ENCODE results near the gene PRDM7. TPM values are rescaled to one million over a fixed set of nuclear protein-coding genes. Genes with fewer than 3 reads are reported as not detected.

Gene PRDM7
- total and polyA plus RNA-seq, 7 experiments from 2014 or later: not detected

DNA sequence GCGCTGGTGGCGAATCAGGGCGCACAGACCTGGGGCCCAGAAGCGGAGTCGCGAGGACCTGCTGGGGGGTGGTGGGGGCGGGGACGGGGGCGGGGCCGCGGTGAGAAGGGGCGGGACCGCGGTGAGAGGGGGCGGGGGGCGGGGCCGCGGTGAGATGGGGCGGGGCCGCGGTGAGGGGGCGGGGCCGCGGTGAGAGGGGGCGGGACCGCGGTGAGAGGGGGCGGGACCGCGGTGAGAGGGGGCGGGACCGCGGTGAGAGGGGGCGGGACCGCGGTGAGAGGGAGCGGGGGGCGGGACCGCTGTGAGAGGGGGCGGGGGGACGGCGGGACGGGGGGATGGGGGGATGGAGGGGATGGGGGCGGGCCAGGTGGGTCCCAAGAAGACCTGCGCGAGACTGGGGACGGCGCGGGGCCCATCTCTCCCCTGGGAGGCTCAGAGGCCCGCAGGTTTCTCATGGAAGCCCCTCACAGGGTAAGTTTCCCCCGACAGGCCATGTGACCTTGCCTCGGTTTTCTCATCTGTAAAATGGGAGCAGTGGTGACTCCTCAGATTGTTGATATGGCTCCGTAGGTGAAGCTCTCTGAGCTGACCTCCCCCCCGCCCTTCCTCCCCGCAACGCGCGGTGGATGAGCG, 29.3 kb downstream of the PRDM7 start:
- Mint-ChIP-seq H3K9me3 (peaks cover 0 to 6% (median 0%) of the 10 kb centered on the region in 11 donors), H3K27me3 (peaks cover 3 to 27% (median 12%) of the 10 kb centered on the region in 5 donors), H3K27ac (peak overlapping the region in 8 of 9 donors; percentile 12 to 90 (median 56)), H3K4me1 (peaks cover 0 to 19% (median 8%) of the 10 kb centered on the region in 7 donors), H3K36me3 (peaks cover 0 to 7% (median 0%) of the 10 kb centered on the region in 5 donors), H3K4me3 (peak overlapping the region; percentile 19 to 71 (median 59))
- H3K9me3 ChIP-seq (ENCODE audit: control insufficient read depth in 2 of 3, low read length in 3 of 3): no peaks in the 10 kb centered on the region
- ATAC-seq (peak; percentile 65), DNase-seq (peak in 3 of 9 donors; percentile 5 to 26 (median 10))
- peaks cover 9 to 10% of the 10 kb centered on the region in 2 donors for H3K4me1 ChIP-seq (ENCODE audit: control insufficient read depth in 2 of 2, insufficient read depth in 2 of 2, low read length in 2 of 2)
- peaks cover 0 to 8% of the 10 kb centered on the region in 2 donors for H3K27me3 ChIP-seq (ENCODE audit: control insufficient read depth in 2 of 2, insufficient read depth in 2 of 2, low read length in 2 of 2)
- no peak overlapping the region for H3K4me3 ChIP-seq (ENCODE audit: low read length)
- H3K36me3 ChIP-seq (ENCODE audit: control insufficient read depth in 2 of 3, insufficient read depth in 3 of 3, low read length in 3 of 3): no peaks in the 10 kb centered on the region
- ChIA-PET POLR2A (interaction anchor here (0.6 kb wide), 1 partner anchor 399 kb away, joined by 3 read pairs; no protein-coding TSS in a partner anchor), CTCF (no interaction called here)
- no peak overlapping the region for H3K27ac ChIP-seq (ENCODE audit: low read depth, low read length)
- intact Hi-C loops (cut with micrococcal nuclease): loop anchor here in 1 of 2 donors (2.0 kb wide), 1 partner anchor 29 kb away; the partner anchor contains the start of gene PRDM7

DNA sequence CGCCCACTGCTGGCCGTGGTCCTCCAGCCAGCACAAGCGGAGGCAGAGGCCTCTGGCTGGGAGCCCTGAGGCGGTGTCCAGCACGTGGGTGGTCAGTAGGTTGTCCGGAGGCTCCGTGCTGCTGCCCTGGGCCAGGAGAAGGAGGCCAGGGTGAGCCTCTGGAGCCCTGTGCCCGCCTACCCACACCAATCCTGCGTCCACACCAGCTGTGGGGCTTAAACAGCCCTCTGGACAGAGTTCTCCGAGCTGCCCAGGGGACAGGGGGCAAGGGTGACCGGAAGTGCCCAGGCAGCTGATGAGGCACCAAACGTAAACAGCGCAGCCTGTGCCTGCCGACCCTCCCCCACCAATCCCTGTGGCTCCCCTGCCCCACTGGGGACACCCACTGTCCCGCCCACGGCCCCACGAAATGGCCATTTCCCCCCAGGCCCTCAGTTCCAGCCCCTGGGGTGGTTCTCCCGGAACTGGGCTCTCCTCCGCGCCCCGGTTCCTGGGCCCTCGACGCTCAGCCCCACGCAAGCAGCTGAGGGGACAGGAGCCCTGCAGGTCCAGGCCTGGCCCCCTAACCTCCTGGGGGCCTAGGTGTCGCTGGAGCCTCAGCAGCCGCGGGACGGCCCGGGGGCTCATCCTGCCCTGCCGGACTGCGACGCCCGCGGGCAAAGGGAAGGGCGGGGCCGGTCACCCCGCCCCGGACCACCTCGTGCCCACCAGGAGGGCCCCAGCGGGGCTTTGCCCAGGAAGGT, 30.0 kb downstream of the PRDM7 start:
- H3K36me3 Mint-ChIP-seq: peaks cover 0 to 13% (median 0%) of the 10 kb centered on the region in 5 donors
- peaks cover 9 to 10% of the 10 kb centered on the region in 2 donors for H3K4me1 ChIP-seq (ENCODE audit: control insufficient read depth in 2 of 2, insufficient read depth in 2 of 2, low read length in 2 of 2)
- POLR2A ChIA-PET: no interaction called here
- no peaks in the 10 kb centered on the region for H3K9me3 ChIP-seq (ENCODE audit: control insufficient read depth in 2 of 3, low read length in 3 of 3)
- peak overlapping the region in 5 of 10 donors; percentile 40 to 75 (median 53) for H3K4me3 Mint-ChIP-seq
- peaks cover 0 to 5% (median 0%) of the 10 kb centered on the region in 11 donors for H3K9me3 Mint-ChIP-seq
- H3K4me1 Mint-ChIP-seq: peaks cover 0 to 19% (median 8%) of the 10 kb centered on the region in 7 donors
- peak overlapping the region; percentile 35 for H3K4me3 ChIP-seq (ENCODE audit: low read length)
- H3K27me3 ChIP-seq (ENCODE audit: control insufficient read depth in 2 of 2, insufficient read depth in 2 of 2, low read length in 2 of 2): peaks cover 0 to 8% of the 10 kb centered on the region in 2 donors
- intact Hi-C loops (cut with micrococcal nuclease): no loop called here
- CTCF ChIA-PET: no interaction called here
- peak overlapping the region in 1 of 9 donors; percentile 48 for H3K27ac Mint-ChIP-seq
- H3K27me3 Mint-ChIP-seq: peaks cover 3 to 27% (median 12%) of the 10 kb centered on the region in 5 donors
- H3K27ac ChIP-seq (ENCODE audit: low read depth, low read length): no peak overlapping the region
- H3K36me3 ChIP-seq (ENCODE audit: control insufficient read depth in 2 of 3, insufficient read depth in 3 of 3, low read length in 3 of 3): no peaks in the 10 kb centered on the region
- peak in 1 of 9 donors; percentile 22 for DNase-seq
- ATAC-seq: no peak

DNA sequence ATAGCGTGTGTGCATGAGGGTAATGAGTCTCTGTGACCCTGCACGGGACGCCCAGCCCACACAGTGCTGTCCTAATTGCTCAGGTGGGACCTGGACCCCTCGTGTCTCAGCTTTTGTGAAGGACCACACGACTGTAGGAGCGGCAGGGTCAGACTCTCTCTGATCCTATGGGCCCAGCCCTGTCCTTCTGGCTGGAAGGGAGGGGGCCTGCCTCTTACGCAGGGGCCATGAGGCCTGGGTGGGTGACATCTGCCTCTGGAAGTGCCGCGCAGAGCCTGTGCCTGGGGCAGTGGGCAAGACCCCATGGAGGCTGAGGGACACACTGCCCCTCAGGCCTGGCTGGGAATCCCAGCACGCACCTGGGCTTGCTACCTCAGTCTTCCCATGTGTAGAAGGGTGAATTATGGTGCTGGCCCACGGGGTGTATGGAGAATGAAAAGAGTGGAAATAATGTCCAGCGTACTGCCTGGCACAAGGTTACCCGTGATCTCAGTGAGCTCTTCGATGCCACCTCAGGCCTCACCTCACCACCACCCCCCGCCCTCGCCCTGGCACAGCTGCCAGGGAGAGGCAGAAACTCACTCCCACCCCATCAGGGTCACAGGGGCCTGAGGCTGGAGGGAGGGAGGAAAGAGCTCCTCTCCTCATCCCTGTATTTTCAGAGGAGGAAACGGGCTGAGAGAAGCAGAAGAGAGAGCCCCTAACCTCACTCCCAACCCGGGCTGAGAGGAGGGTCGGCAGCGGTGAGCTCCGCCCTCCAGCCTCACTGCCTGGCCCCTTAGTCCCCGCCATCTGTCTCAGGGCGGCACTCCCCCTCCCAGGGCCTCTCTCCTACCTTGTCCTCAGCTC, 30.8 kb downstream of the PRDM7 start:
- H3K9me3 Mint-ChIP-seq: peaks cover 0 to 4% (median 0%) of the 10 kb centered on the region in 11 donors
- peaks cover 0 to 15% (median 0%) of the 10 kb centered on the region in 5 donors for H3K36me3 Mint-ChIP-seq
- Histone ChIP-seq H3K27me3 (ENCODE audit: control insufficient read depth in 2 of 2, insufficient read depth in 2 of 2, low read length in 2 of 2) (peaks cover 0 to 8% of the 10 kb centered on the region in 2 donors), H3K36me3 (ENCODE audit: control insufficient read depth in 2 of 3, insufficient read depth in 3 of 3, low read length in 3 of 3) (no peaks in the 10 kb centered on the region), H3K9me3 (ENCODE audit: control insufficient read depth in 2 of 3, low read length in 3 of 3) (no peaks in the 10 kb centered on the region), H3K4me1 (ENCODE audit: control insufficient read depth in 2 of 2, insufficient read depth in 2 of 2, low read length in 2 of 2) (peaks cover 9 to 10% of the 10 kb centered on the region in 2 donors), H3K27ac (ENCODE audit: low read depth, low read length) (no peak overlapping the region), H3K4me3 (ENCODE audit: low read length) (no peak overlapping the region)
- H3K27ac Mint-ChIP-seq: peak overlapping the region in 4 of 9 donors; percentile 48 to 83 (median 59)
- ATAC-seq: no peak
- H3K4me3 Mint-ChIP-seq: peak overlapping the region in 9 of 10 donors; percentile 8 to 75 (median 46)
- POLR2A ChIA-PET: no interaction called here
- no peak for DNase-seq
- peaks cover 0 to 19% (median 8%) of the 10 kb centered on the region in 7 donors for H3K4me1 Mint-ChIP-seq
- intact Hi-C loops (cut with micrococcal nuclease): no loop called here
- peaks cover 3 to 27% (median 12%) of the 10 kb centered on the region in 5 donors for H3K27me3 Mint-ChIP-seq
- CTCF ChIA-PET: no interaction called here

DNA sequence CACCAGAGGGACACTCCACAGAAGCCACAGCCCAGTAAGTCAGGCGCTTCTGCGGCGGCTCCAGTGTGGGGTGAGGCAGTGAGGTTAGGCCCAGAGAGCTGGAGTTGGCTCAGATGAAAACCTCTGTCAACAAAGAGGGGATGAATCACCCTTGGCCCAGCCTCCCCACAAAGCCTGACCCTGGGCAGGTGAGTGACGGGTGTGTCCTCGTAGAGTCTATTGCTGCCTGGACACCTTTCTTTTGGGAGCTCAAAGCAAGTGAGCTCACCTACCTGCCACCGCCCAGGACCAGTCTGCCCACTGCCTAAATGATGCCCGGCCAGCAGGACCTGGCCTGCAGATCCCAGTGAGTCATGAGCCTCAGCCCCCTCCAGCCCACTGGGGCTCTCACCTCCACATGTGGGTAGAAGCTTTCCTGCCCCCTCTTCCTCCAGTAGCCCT, 33.0 kb downstream of the PRDM7 start:
- Mint-ChIP-seq H3K4me1 (peaks cover 0 to 17% (median 8%) of the 10 kb centered on the region in 7 donors), H3K27ac (no peak overlapping the region), H3K36me3 (peaks cover 0 to 22% (median 0%) of the 10 kb centered on the region in 5 donors), H3K9me3 (peaks cover 0 to 4% (median 0%) of the 10 kb centered on the region in 11 donors), H3K27me3 (peaks cover 3 to 25% (median 12%) of the 10 kb centered on the region in 5 donors), H3K4me3 (no peak overlapping the region)
- intact Hi-C loops (cut with micrococcal nuclease): no loop called here
- Histone ChIP-seq H3K27ac (ENCODE audit: low read depth, low read length) (no peak overlapping the region), H3K9me3 (ENCODE audit: control insufficient read depth in 2 of 3, low read length in 3 of 3) (no peaks in the 10 kb centered on the region), H3K36me3 (ENCODE audit: control insufficient read depth in 2 of 3, insufficient read depth in 3 of 3, low read length in 3 of 3) (no peaks in the 10 kb centered on the region), H3K27me3 (ENCODE audit: control insufficient read depth in 2 of 2, insufficient read depth in 2 of 2, low read length in 2 of 2) (peaks cover 0 to 8% of the 10 kb centered on the region in 2 donors), H3K4me1 (ENCODE audit: control insufficient read depth in 2 of 2, insufficient read depth in 2 of 2, low read length in 2 of 2) (peaks cover 9 to 10% of the 10 kb centered on the region in 2 donors), H3K4me3 (ENCODE audit: low read length) (no peak overlapping the region)
- ChIA-PET CTCF (interaction anchor here (0.7 kb wide), 1 partner anchor 1459 kb away, joined by 3 read pairs; no protein-coding TSS in a partner anchor), POLR2A (no interaction called here)
- DNase-seq (no peak), ATAC-seq (no peak)

DNA sequence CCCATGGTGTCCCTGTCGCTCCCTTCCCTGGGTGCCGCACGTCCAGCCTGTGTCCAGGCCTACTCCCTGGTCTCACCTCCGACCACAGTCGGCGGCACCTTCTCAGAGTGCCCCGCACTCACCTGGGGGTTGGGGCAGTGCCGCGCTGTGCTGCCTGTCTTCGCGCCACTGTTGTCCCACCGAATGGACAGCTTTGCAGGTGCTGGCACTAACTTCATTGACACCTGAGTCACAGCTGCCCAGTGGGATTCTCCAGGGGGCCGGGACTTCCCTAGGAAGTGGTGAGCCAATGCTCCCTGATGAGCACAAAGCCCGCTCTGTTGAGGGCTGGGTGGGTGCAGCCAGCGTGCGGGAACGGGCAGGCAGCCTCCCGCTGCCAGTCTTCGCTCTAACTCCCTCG, 33.6 kb downstream of the PRDM7 start:
- no peak overlapping the region for H3K4me3 ChIP-seq (ENCODE audit: low read length)

More for the DNA sequence above, 33.6 kb downstream of the PRDM7 start:
- Mint-ChIP-seq H3K27me3 (peaks cover 3 to 19% (median 12%) of the 10 kb centered on the region in 5 donors), H3K4me1 (peaks cover 0 to 12% (median 8%) of the 10 kb centered on the region in 7 donors), H3K9me3 (peaks cover 0 to 4% (median 0%) of the 10 kb centered on the region in 11 donors), H3K27ac (no peak overlapping the region), H3K36me3 (peaks cover 0 to 27% (median 3%) of the 10 kb centered on the region in 5 donors), H3K4me3 (no peak overlapping the region)
- intact Hi-C loops (cut with micrococcal nuclease): no loop called here
- ATAC-seq: no peak
- H3K9me3 ChIP-seq (ENCODE audit: control insufficient read depth in 2 of 3, low read length in 3 of 3): no peaks in the 10 kb centered on the region
- CTCF ChIA-PET: no interaction called here
- H3K27ac ChIP-seq (ENCODE audit: low read depth, low read length): no peak overlapping the region
- POLR2A ChIA-PET: no interaction called here
- H3K36me3 ChIP-seq (ENCODE audit: control insufficient read depth in 2 of 3, insufficient read depth in 3 of 3, low read length in 3 of 3): no peaks in the 10 kb centered on the region
- DNase-seq: no peak
- peaks cover 0 to 8% of the 10 kb centered on the region in 2 donors for H3K27me3 ChIP-seq (ENCODE audit: control insufficient read depth in 2 of 2, insufficient read depth in 2 of 2, low read length in 2 of 2)
- peaks cover 9 to 10% of the 10 kb centered on the region in 2 donors for H3K4me1 ChIP-seq (ENCODE audit: control insufficient read depth in 2 of 2, insufficient read depth in 2 of 2, low read length in 2 of 2)
